Heart left ventricle (tissue), 13 donors: ENCODE measurements around the gene UVRAG.

Experiments used
- POLR2A ChIP-seq, 2 donors: fragments of 450-650 bp; IDR thresholded peaks; one replicate each; pipeline ENCODE4 v1.6.1; 2017; ENCODE audit warnings: antibody characterized with exemption in 2 of 2, mild to moderate bottlenecking in 2 of 2, moderate library complexity in 2 of 2
- TF ChIP-seq, protein P1 (sequence below), 12 donors: fragments of 200-600 bp; sonication (generic) in 4 of 12; IDR thresholded peaks; one replicate each; pipeline versions ENCODE4 v1.5.0 to v1.8.0; 2018 to 2022; ENCODE audit warnings: antibody characterized with exemption in 12 of 12, mild to moderate bottlenecking in 5 of 12
- donor health status: ischemic (EF 13 %, LVEDD 7.1; RV severe dilation, severe dysfunction).
- donor health status: DM: no; HTN: yes; CAD: no.
- donor health status: DM: no; HTN: no; CAD: no.
- donor health status: ischemic (EF 25% LVEDD 6.9; RV normal size, moderate dysfunction).
- donor health status: ischemic (EF 25% LVEDD 5.7; RV mildly dilated, moderate dysfunction).
- donor health status: ischemic (EF 35%, LVEDD 5.7; RV mildly dilated, moderate dysfunction).
- donor health status: nonischemic (EF 11% LVEDD 7.7; RV severe dilation, severe dysfunction).
- donor health status: DM: yes; HTN: yes; CAD: no.
- donor health status: PGD.
- donor health status: ischemic (EF 29% LVEDD 5.4; RV normal size, mild dysfunction).
- donor health status: nonischemic (EF 23%, LVEDD 6.1; RV moderate dilation, normal function).

DNA sequence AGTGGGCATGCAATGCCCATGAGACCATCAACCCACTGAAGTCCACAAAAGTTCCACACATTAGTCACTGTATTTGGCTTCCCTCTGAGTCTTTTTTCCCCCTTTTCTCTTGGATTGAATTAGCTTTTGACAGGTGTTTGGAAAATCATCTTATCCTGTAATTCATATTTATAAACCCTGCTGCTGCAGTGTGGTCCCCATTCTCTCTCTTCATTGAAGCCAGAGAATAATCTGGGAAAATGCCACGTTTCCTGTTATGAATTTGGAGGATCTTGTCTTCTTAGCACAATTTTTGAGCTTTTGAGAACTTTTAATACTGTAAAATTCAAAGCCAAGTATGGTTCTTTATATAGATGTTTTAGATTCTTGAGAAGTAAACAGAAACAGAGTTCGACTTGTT, 84.8 kb downstream of the UVRAG start:
- TF ChIP-seq, protein P1, sequence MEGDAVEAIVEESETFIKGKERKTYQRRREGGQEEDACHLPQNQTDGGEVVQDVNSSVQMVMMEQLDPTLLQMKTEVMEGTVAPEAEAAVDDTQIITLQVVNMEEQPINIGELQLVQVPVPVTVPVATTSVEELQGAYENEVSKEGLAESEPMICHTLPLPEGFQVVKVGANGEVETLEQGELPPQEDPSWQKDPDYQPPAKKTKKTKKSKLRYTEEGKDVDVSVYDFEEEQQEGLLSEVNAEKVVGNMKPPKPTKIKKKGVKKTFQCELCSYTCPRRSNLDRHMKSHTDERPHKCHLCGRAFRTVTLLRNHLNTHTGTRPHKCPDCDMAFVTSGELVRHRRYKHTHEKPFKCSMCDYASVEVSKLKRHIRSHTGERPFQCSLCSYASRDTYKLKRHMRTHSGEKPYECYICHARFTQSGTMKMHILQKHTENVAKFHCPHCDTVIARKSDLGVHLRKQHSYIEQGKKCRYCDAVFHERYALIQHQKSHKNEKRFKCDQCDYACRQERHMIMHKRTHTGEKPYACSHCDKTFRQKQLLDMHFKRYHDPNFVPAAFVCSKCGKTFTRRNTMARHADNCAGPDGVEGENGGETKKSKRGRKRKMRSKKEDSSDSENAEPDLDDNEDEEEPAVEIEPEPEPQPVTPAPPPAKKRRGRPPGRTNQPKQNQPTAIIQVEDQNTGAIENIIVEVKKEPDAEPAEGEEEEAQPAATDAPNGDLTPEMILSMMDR (IDR thresholded peaks at IDR 0.05), result no peak
- TF ChIP-seq POLR2A (IDR thresholded peaks at IDR 0.05), result no peak
